ENCODE data around the gene ANKRD17. TPM values are rescaled to one million over a fixed set of nuclear protein-coding genes. Genes with fewer than 3 reads are reported as not detected.

The ANKRD17 gene
- total RNA-seq, 1 experiment from 2014 or later, result 62.1 TPM

GRCh38 chr4:73281396-73281795, 22.8 kb upstream of the ANKRD17 start:
- Histone ChIP-seq H2AFZ (ENCODE audit: low read depth, low read length, poor library complexity, severe bottlenecking) (no peak overlapping the region), H3K9ac (ENCODE audit: low read length) (no peak overlapping the region), H3K27ac (ENCODE audit: low read depth, low read length) (no peak overlapping the region), H3K9me3 (ENCODE audit: control insufficient read depth in 1 of 2, insufficient read depth in 1 of 2, low read depth in 1 of 2, low read length in 2 of 2) (no peaks in the 10 kb centered on the region), H3K4me3 (replicated peaks in 1 of 2; ENCODE audit: low read depth in 1 of 2, low read length in 2 of 2) (no peak overlapping the region), H3K9me2 (ENCODE audit: insufficient read depth) (no peaks in the 10 kb centered on the region), H3K27me3 (ENCODE audit: insufficient read depth, low read length) (no peaks in the 10 kb centered on the region), H3K4me1 (ENCODE audit: control insufficient read depth in 1 of 2, insufficient read depth in 2 of 2, low read length in 2 of 2) (no peaks in the 10 kb centered on the region), H3K79me2 (ENCODE audit: insufficient read depth, low read length) (no peaks in the 10 kb centered on the region), H4K20me1 (ENCODE audit: insufficient read depth) (no peaks in the 10 kb centered on the region), H3K4me2 (ENCODE audit: low read length) (no peak overlapping the region), H3K36me3 (ENCODE audit: control insufficient read depth in 1 of 2, insufficient read depth in 2 of 2, low read length in 2 of 2) (no peaks in the 10 kb centered on the region)
- RAD21 ChIA-PET (ENCODE audit: low non-redundant PET in 1 of 2, low total read pairs in 2 of 2, uncharacterized antibody in 2 of 2, unreplicated experiment in 2 of 2), result no interaction called here
- CTCF ChIA-PET, result no interaction called here
- DNase-seq (ENCODE audit: low read depth, low spot score) (no peak), ATAC-seq (no peak)
- TF ChIP-seq POLR2AphosphoS5 (IDR thresholded peaks at IDR 0.05; ENCODE audit: low read depth, low read length) (no peak), CEBPB (IDR thresholded peaks at IDR 0.05; ENCODE audit: low read depth) (no peak), EGR1 (IDR thresholded peaks at IDR 0.05; ENCODE audit: low read depth) (no peak), SRF (IDR thresholded peaks at IDR 0.05; ENCODE audit: low read depth) (no peak)
- intact Hi-C loops (cut with micrococcal nuclease), result no loop called here
- POLR2A ChIA-PET, result no interaction called here
- BruUV-seq (replicated peaks), result no TSS peak

DNA sequence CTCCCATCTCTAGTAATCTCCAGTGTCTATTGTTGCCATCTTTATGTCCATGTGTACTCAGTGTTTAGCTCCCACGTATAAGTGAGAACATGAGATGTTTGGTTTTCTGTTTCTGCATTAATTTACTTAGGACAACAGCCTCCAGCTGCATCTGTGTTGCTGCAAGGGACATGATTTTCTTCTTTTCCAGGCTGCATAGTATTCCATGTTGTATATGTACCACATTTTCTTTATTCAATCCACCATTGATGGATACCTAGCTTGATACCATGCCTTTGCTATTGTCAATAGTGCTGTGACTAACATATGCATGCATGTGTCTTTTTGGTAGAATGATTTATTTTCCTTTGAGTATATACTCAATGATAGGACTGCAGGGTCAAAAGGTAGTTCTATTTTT, 18.6 kb upstream of the ANKRD17 start:
- Histone ChIP-seq H3K4me1 (ENCODE audit: control insufficient read depth in 1 of 2, insufficient read depth in 2 of 2, low read length in 2 of 2) (no peaks in the 10 kb centered on the region), H4K20me1 (ENCODE audit: insufficient read depth) (no peaks in the 10 kb centered on the region), H3K27ac (ENCODE audit: low read depth, low read length) (no peak overlapping the region), H3K4me3 (replicated peaks in 1 of 2; ENCODE audit: low read depth in 1 of 2, low read length in 2 of 2) (no peak overlapping the region), H3K9me3 (ENCODE audit: control insufficient read depth in 1 of 2, insufficient read depth in 1 of 2, low read depth in 1 of 2, low read length in 2 of 2) (no peaks in the 10 kb centered on the region), H3K9me2 (ENCODE audit: insufficient read depth) (no peaks in the 10 kb centered on the region), H3K4me2 (ENCODE audit: low read length) (no peak overlapping the region), H3K36me3 (ENCODE audit: control insufficient read depth in 1 of 2, insufficient read depth in 2 of 2, low read length in 2 of 2) (no peaks in the 10 kb centered on the region), H3K27me3 (ENCODE audit: insufficient read depth, low read length) (no peaks in the 10 kb centered on the region), H3K9ac (ENCODE audit: low read length) (no peak overlapping the region), H2AFZ (ENCODE audit: low read depth, low read length, poor library complexity, severe bottlenecking) (no peak overlapping the region), H3K79me2 (ENCODE audit: insufficient read depth, low read length) (no peaks in the 10 kb centered on the region)
- ATAC-seq, result no peak
- ChIA-PET POLR2A (no interaction called here), RAD21 (ENCODE audit: low non-redundant PET in 1 of 2, low total read pairs in 2 of 2, uncharacterized antibody in 2 of 2, unreplicated experiment in 2 of 2) (no interaction called here), CTCF (no interaction called here)
- TF ChIP-seq, protein P1, sequence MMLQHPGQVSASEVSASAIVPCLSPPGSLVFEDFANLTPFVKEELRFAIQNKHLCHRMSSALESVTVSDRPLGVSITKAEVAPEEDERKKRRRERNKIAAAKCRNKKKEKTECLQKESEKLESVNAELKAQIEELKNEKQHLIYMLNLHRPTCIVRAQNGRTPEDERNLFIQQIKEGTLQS (IDR thresholded peaks at IDR 0.05), result no peak
- TF ChIP-seq TCF7L2 (IDR thresholded peaks at IDR 0.05; ENCODE audit: borderline replicate concordance, extremely low read depth, insufficient read depth, insufficient read length), result no peak
- intact Hi-C loops (cut with micrococcal nuclease), result no loop called here
- no TSS peak for BruUV-seq (replicated peaks)
- DNase-seq (ENCODE audit: low read depth, low spot score), result no peak
